A549 treated with AZD2906 at 1 μM for 4 hours (cell line): ENCODE data around the gene BID. TPM values are rescaled to one million over a fixed set of nuclear protein-coding genes. Genes with fewer than 3 reads are reported as not detected.

Experiments
- total RNA-seq: library from RNA; stranded (reverse); fragments of 200-300 nt; extraction: Qiagen RNA extraction; gene quantifications from 5 replicates; pipeline ENCODE4 v1.2.3, GENCODE V29; 2022

Gene BID
- 61.5 to 76.8 TPM (median 75.3 TPM) in 5 replicates for total RNA-seq

GRCh38 chr22:17774206-17774925 lies at the start of gene BID:
Gene BID, minus strand, starts transcription at chr22:17774469. Its CDS starts 24,353 bp downstream, at chr22:17750116.

Other genes with a start within 250 kb of the BID start
- gene SLC25A18, start 211.0 kb downstream of the BID start, total RNA-seq, result 0.65 to 0.87 TPM (median 0.77 TPM) in 5 replicates
- gene ATP6V1E1, start 145.7 kb downstream of the BID start, total RNA-seq, result 109 to 139 TPM (median 120 TPM) in 5 replicates
- gene BCL2L13, start 135.7 kb downstream of the BID start, total RNA-seq, result 31.3 to 46.3 TPM (median 36.0 TPM) in 5 replicates